Measurements from ENCODE around the gene MAPK13. TPM values are rescaled to one million over a fixed set of nuclear protein-coding genes. Genes with fewer than 3 reads are reported as not detected.

The MAPK13 gene
- total RNA-seq, 1 experiment from 2014 or later = 13.6 TPM

- no peak for TF ChIP-seq ARID4B (CRISPR knock-in tag; IDR thresholded peaks at IDR 0.05; ENCODE audit: borderline replicate concordance)
- TF ChIP-seq ZNF121 (CRISPR knock-in tag; IDR thresholded peaks at IDR 0.05) = peak; percentile 95
- no peak for TF ChIP-seq ELF4 (CRISPR knock-in tag; IDR thresholded peaks at IDR 0.05; ENCODE audit: low read depth)
- no peak for TF ChIP-seq ATF6 (CRISPR knock-in tag; IDR thresholded peaks at IDR 0.05)
- no peak for TF ChIP-seq NR1H2 (CRISPR knock-in tag; IDR thresholded peaks at IDR 0.05)
- no peak for TF ChIP-seq ZNF671 (CRISPR knock-in tag; IDR thresholded peaks at IDR 0.05)
- TF ChIP-seq IRF1 (CRISPR knock-in tag; IDR thresholded peaks at IDR 0.05) = no peak
- TF ChIP-seq KAT7 (CRISPR knock-in tag; IDR thresholded peaks at IDR 0.05; ENCODE audit: borderline replicate concordance) = 0 out of 2 replicates have a peak, but pooled peaks have one; percentile 67
- no peak for TF ChIP-seq JUN (CRISPR knock-in tag; IDR thresholded peaks at IDR 0.05)
- TF ChIP-seq CBFB (CRISPR knock-in tag; IDR thresholded peaks at IDR 0.05; ENCODE audit: low read depth) = no peak
- no peak for TF ChIP-seq ZNF219 (CRISPR knock-in tag; IDR thresholded peaks at IDR 0.05; ENCODE audit: borderline replicate concordance)
- no peak for TF ChIP-seq OVOL2 (CRISPR knock-in tag; IDR thresholded peaks at IDR 0.05; ENCODE audit: borderline replicate concordance)
- no peak for TF ChIP-seq ZNF512 (CRISPR knock-in tag; IDR thresholded peaks at IDR 0.05; ENCODE audit: borderline replicate concordance)
- TF ChIP-seq ZNF532 (CRISPR knock-in tag; IDR thresholded peaks at IDR 0.05; ENCODE audit: borderline replicate concordance) = no peak
- no peak for TF ChIP-seq SMAD4 (CRISPR knock-in tag; IDR thresholded peaks at IDR 0.05)
- TF ChIP-seq MAX (CRISPR knock-in tag; IDR thresholded peaks at IDR 0.05) = no peak; the same call in 1 of the 2 replicates
- no peak for TF ChIP-seq ZNF416 (CRISPR knock-in tag; IDR thresholded peaks at IDR 0.05)
- TF ChIP-seq SOX15 (CRISPR knock-in tag; IDR thresholded peaks at IDR 0.05) = no peak
- TF ChIP-seq CREB1 (CRISPR knock-in tag; IDR thresholded peaks at IDR 0.05) = no peak
- TF ChIP-seq USF1 (CRISPR knock-in tag; IDR thresholded peaks at IDR 0.05) = no peak
- TF ChIP-seq EMX1 (CRISPR knock-in tag; IDR thresholded peaks at IDR 0.05) = no peak
These were observed at the start of gene MAPK13 (continued) for GRCh38 chr6:36129941-36130666.

All from WTC11 (cell line).